ACC112 (cell line): ENCODE data around the gene FKBP2.

ENCODE experiments used
- H2AFZ ChIP-seq: fragments of 200-600 bp; sonication (generic); one replicate; pipeline ENCODE4 v1.6.0; 2017; ENCODE audit warnings: antibody characterized with exemption, low read length; ENCODE audit not compliant: unreplicated experiment
- H3K27ac ChIP-seq: fragments of 200-600 bp; sonication (generic); 2 replicates; pipeline ENCODE4 v1.5.1; 2014; ENCODE audit warnings: low read depth, mild to moderate bottlenecking, antibody characterized with exemption, low read length, moderate library complexity
- H3K27me3 ChIP-seq: fragments of 200-600 bp; sonication (generic); 2 replicates; pipeline ENCODE4 v1.6.1; 2014; ENCODE audit warnings: mild to moderate bottlenecking, antibody characterized with exemption, low read length, moderate library complexity, mixed read lengths; ENCODE audit not compliant: insufficient read depth
- H3K36me3 ChIP-seq: fragments of 200-600 bp; sonication (generic); 2 replicates; pipeline ENCODE4 v1.6.1; 2016; ENCODE audit warnings: mild to moderate bottlenecking, antibody characterized with exemption, low read length, moderate library complexity, mixed read lengths; ENCODE audit not compliant: insufficient read depth
- H3K4me1 ChIP-seq: fragments of 200-600 bp; sonication (generic); one replicate; pipeline ENCODE4 v1.6.1; 2016; ENCODE audit warnings: low read length, mixed read lengths; ENCODE audit not compliant: insufficient read depth, unreplicated experiment, control insufficient read depth
- H3K4me3 ChIP-seq: fragments of 200-600 bp; sonication (generic); 2 replicates; pipeline ENCODE4 v1.5.1; 2014; ENCODE audit warnings: mild to moderate bottlenecking, low read depth, low read length
- H3K79me2 ChIP-seq: fragments of 200-600 bp; sonication (generic); one replicate; pipeline ENCODE4 v1.6.0; 2016; ENCODE audit warnings: low read length; ENCODE audit not compliant: control insufficient read depth, unreplicated experiment, insufficient read depth

Gene FKBP2

DNA sequence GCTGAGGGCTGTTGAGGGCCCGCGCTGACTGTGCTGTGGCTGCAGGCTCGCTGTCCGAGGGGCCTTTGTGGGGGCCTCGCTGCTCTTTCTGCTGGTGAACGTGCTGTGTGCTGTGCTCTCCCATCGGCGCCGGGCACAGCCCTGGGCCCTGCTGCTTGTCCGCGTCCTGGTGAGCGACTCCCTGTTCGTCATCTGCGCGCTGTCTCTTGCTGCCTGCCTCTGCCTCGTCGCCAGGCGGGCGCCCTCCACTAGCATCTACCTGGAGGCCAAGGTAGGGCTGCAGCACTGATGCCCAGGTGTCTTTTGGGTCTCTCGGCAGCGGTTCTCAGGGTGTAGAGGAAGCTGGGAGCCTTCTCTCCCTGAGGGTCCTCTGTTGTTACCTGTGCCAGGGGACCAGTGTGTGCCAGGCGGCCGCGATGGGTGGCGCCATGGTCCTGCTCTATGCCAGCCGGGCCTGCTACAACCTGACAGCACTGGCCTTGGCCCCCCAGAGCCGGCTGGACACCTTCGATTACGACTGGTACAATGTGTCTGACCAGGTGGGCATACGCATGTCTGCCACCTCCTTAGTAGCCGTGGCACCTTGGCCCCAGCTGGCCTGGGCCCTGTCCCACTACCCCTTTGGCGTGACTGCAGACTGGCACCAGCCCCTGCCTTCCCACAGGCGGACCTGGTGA is 46.9 kb downstream of the FKBP2 start:
- H3K27me3 ChIP-seq: peaks cover 26% of the 10 kb centered on the region
- no peak overlapping the region for H2AFZ ChIP-seq
- H3K27ac ChIP-seq: no peak overlapping the region
- no peaks in the 10 kb centered on the region for H3K36me3 ChIP-seq
- peaks cover 12% of the 10 kb centered on the region for H3K79me2 ChIP-seq
- H3K4me1 ChIP-seq: no peaks in the 10 kb centered on the region
- no peak overlapping the region for H3K4me3 ChIP-seq

DNA sequence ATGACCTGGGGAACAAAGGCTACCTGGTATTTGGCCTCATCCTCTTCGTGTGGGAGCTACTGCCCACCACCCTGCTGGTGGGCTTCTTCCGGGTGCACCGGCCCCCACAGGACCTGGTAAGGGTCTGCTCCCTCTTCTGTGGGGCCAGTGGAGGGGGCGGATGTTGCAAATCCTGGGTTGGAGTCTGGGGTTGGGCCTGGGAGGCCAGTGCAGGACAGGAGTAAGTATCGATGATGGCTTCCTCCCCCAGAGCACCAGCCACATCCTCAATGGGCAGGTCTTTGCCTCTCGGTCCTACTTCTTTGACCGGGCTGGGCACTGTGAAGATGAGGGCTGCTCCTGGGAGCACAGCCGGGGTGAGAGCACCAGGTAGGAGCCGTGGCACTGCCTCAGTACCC is 47.5 kb downstream of the FKBP2 start:
- Histone ChIP-seq H3K36me3 (no peaks in the 10 kb centered on the region), H3K79me2 (peaks cover 7% of the 10 kb centered on the region), H2AFZ (no peak overlapping the region), H3K27me3 (peaks cover 31% of the 10 kb centered on the region), H3K4me1 (no peaks in the 10 kb centered on the region), H3K4me3 (no peak overlapping the region), H3K27ac (no peak overlapping the region)

DNA sequence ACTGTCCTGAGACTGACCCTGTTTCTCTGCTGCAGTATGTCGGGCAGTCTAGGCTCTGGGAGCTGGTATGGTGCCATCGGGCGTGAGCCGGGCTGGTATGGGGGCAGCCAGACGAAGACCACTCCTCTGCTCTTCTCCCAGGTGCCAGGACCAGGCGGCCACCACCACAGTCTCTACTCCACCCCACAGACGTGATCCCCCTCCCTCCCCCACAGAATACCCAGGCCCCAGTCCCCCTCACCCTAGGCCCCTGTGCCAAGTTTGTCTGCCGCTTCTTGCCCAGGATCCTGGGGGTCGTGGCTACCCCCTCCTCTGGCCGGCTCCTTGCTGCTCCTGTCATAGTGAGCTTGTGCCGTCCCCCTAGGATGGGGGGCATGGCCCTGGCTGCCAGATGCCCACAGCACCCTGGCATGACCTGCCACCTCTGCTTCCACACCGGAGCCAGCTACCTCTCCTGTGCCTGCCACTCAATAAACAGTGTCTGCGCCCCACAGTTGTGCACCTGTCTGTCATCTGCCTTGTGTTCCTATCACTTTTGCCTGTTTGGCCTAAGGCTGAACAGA is 48.2 kb downstream of the FKBP2 start:
- no peak overlapping the region for H3K4me3 ChIP-seq
- H3K4me1 ChIP-seq: no peaks in the 10 kb centered on the region
- no peak overlapping the region for H3K27ac ChIP-seq
- no peak overlapping the region for H2AFZ ChIP-seq
- H3K79me2 ChIP-seq: peaks cover 2% of the 10 kb centered on the region
- peaks cover 38% of the 10 kb centered on the region for H3K27me3 ChIP-seq
- no peaks in the 10 kb centered on the region for H3K36me3 ChIP-seq

DNA sequence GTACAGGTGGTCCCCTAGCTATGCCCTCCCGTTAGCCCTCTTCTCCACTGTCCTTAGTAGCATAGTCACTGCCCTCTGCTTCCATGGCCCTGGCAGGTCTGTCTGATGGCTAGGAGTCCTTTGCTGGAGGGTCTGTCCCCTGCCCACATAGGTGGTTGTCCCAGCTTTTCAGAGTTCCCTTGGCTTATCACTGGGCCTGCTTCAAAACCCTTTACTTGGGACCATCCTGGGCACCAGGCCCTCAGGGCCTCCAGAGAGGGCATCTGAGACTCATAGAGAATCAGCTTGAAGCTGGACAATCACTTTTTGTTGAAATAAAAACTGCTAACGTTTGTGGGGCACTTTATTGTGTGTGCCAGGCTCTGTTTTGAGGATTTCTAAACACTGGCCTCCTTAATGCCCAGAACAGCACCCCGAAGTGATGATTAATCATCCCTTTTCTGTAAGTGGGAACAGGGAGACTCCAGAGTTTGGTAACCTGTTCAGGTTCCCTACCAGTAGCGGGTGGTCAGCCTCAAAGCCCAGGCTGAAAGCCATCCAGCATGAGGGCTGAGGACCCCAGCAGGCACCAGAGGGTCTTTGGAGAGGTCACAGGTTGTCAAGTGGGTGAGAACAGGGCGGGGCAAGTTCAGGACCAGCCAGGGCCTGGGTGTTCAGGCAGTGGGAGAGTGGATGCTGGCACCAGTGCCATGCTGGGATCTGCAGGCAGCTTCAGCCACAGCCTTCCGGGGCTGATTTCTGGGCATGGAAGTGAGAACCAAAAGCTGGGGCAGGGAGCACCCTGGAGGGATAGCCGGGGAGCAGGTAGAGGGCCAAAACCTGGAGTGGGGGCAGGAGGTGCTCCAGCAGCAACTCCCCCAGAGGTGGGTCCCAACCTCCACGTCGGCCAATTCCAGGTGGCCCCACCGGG is 49.7 kb downstream of the FKBP2 start:
- no peaks in the 10 kb centered on the region for H3K79me2 ChIP-seq
- H3K36me3 ChIP-seq: no peaks in the 10 kb centered on the region
- peaks cover 47% of the 10 kb centered on the region for H3K27me3 ChIP-seq
- H3K4me3 ChIP-seq: no peak overlapping the region
- no peak overlapping the region for H2AFZ ChIP-seq
- H3K27ac ChIP-seq: no peak overlapping the region
- H3K4me1 ChIP-seq: no peaks in the 10 kb centered on the region

DNA sequence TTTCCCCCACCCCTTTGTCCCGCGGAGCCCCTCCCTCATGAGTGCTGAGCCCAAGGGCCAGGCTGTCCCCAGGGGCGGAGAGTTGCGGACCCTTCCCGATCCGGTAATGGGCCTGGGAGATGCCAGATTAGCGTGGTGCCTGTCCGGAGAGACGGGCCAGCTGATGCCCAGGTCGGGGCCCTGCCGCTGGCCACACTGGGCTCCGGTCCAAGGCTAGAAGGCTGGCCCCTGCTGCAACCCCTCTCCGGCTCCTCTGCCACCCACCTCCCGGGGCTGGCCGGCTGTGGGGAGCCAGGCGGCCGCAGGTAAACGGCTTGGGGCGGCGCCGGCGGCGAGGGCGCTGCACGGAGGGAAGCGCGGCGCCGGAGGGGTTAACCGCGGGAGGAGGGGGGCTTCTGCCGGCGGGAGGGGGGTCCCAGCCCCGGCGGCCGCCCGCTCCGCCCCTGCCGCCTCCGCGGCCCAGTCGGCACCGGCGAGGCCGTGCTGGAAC is 50.4 kb downstream of the FKBP2 start, which contains the start of gene KCNK4:
Gene KCNK4, plus strand, starts transcription at position 41 of the 490 bp plus-strand sequence. CDS start 1,717 bp downstream, outside the sequence.
- Histone ChIP-seq H3K27ac (no peak within 1 kb of the TSS), H3K79me2 (no peaks in the 10 kb centered on the region), H3K27me3 (peaks cover 50% of the 10 kb centered on the region), H2AFZ (no peak within 1 kb of the TSS), H3K36me3 (no peaks in the 10 kb centered on the region), H3K4me3 (peak within 1 kb of the TSS; percentile 60; the same call in 1 of the 2 replicates), H3K4me1 (no peaks in the 10 kb centered on the region)

DNA sequence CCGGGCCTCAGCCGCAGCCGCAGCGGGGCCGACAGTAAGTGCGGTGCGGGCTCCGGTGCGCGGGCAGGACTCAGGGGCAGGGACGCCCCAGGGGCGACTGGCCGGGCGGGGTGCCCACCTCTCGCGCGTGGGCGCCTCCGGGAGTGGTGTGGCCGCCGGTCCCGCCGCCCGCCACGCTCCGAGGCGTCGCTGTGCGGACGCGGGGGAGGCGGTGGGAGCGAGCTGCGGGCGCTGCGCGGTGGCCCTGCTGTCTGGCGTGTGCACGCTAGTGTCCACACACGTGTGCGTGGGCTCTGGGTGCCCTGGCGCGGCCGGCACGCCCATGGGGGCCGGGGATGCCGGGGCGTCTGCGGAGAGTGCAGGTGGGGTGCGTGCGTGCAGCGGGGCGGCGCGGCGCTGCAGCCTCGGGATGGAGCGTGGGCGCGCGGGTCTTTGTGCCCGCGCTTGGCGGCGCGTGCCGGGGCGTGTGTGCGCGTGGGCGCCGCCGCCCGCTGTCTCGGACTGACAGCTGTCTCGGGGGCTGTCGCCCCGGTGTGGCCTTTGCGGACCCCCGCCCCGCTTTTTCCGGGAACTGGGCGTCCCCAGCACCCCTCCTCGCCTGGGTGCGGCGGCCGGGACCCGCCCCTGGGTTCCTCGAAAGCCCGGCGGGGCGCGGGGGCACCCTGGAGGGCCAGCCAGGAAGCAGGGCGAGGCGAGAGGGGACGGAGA is 51.0 kb downstream of the FKBP2 start:
- Histone ChIP-seq H3K4me3 (peak overlapping the region; percentile 60; the same call in 1 of the 2 replicates), H3K27me3 (peaks cover 56% of the 10 kb centered on the region)

DNA sequence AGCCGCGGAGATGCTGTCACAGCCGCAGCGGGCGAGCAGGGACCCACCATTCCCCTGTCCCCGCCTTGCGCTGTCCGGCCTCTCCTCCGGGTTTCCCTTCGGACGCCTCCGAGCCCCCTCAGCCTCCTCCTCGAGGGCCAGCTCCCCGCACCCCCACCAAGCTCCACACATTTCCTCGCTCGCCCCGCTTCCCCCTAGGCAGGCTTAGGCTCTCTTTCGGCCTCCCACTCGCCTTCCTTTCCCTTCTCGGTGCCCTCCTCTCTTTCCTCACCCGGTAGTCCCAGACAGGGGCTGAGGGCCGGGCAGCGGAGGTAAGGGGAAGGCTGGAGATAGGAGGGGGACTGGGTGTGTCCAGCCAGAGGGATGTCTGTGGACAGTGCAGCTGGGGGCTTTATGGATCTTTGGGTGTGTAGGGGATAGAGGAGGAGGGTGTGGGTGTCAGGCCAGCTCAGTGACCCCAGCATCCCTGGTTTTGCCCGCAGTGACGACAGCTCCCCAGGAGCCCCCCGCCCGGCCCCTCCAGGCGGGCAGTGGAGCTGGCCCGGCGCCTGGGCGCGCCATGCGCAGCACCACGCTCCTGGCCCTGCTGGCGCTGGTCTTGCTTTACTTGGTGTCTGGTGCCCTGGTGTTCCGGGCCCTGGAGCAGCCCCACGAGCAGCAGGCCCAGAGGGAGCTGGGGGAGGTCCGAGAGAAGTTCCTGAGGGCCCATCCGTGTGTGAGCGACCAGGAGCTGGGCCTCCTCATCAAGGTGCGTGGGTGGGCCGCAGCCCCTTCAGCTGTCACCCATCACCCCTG is 51.8 kb downstream of the FKBP2 start:
- Histone ChIP-seq H3K4me1 (no peaks in the 10 kb centered on the region), H3K36me3 (no peaks in the 10 kb centered on the region), H2AFZ (no peak overlapping the region), H3K27ac (no peak overlapping the region), H3K27me3 (peaks cover 63% of the 10 kb centered on the region), H3K79me2 (no peaks in the 10 kb centered on the region), H3K4me3 (peak overlapping the region; percentile 60; the same call in 1 of the 2 replicates)

More for the DNA sequence above, 51.0 kb downstream of the FKBP2 start:
- no peaks in the 10 kb centered on the region for H3K4me1 ChIP-seq
- H3K36me3 ChIP-seq: no peaks in the 10 kb centered on the region
- H3K27ac ChIP-seq: no peak overlapping the region
- H2AFZ ChIP-seq: no peak overlapping the region
- no peaks in the 10 kb centered on the region for H3K79me2 ChIP-seq
